ENCODE measurements around the gene ENOX1. TPM values are rescaled to one million over a fixed set of nuclear protein-coding genes. Genes with fewer than 3 reads are reported as not detected.

The ENOX1 gene
- total and polyA plus RNA-seq, 4 donors = 0.33 to 7.7 (median 1.1) TPM

GRCh38 chr13:43797869-43798268 is 11.1 kb upstream of the ENOX1 start:
- no peaks in the 10 kb centered on the region for H3K9me3 ChIP-seq (ENCODE audit: control insufficient read depth in 4 of 4, insufficient read depth in 3 of 4, low read length in 3 of 4)
- no peak overlapping the region for H3K27ac ChIP-seq (ENCODE audit: low read depth in 1 of 2, low read length in 1 of 2)
- no peaks in the 10 kb centered on the region for H3K27me3 ChIP-seq (ENCODE audit: control insufficient read depth in 3 of 3, insufficient read depth in 3 of 3, low read length in 2 of 3)
- DNase-seq (no peak), ATAC-seq (ENCODE audit: insufficient read depth, low FRiP score) (no peak)
- H3K4me1 ChIP-seq (ENCODE audit: control insufficient read depth in 5 of 5, insufficient read depth in 5 of 5, low read length in 5 of 5) = peaks cover 0 to 2% (median 0%) of the 10 kb centered on the region in 5 donors
- TF ChIP-seq CTCF (IDR thresholded peaks at IDR 0.05; ENCODE audit: control extremely low read depth, extremely low read depth) = no peak
- H3K9ac ChIP-seq (ENCODE audit: insufficient read depth in 1 of 2, low read length in 2 of 2) = no peak overlapping the region
- 58 to 83% methylated on average over 3 of the region's 3 CpGs for WGBS, 2 donors
- no peak overlapping the region for H3K4me3 ChIP-seq
- H3K36me3 ChIP-seq (ENCODE audit: control insufficient read depth in 4 of 4, insufficient read depth in 4 of 4, low read length in 4 of 4) = no peaks in the 10 kb centered on the region

- Histone ChIP-seq H3K36me3 (ENCODE audit: control insufficient read depth in 4 of 4, insufficient read depth in 4 of 4, low read length in 4 of 4) (no peaks in the 10 kb centered on the region), H3K9me3 (ENCODE audit: control insufficient read depth in 4 of 4, insufficient read depth in 3 of 4, low read length in 3 of 4) (no peaks in the 10 kb centered on the region), H3K9ac (ENCODE audit: insufficient read depth in 1 of 2, low read length in 2 of 2) (no peak overlapping the region), H3K4me1 (ENCODE audit: control insufficient read depth in 5 of 5, insufficient read depth in 5 of 5, low read length in 5 of 5) (peaks cover 0 to 2% (median 0%) of the 10 kb centered on the region in 5 donors), H3K27ac (ENCODE audit: low read depth in 1 of 2, low read length in 1 of 2) (no peak overlapping the region), H3K4me3 (no peak overlapping the region), H3K27me3 (ENCODE audit: control insufficient read depth in 3 of 3, insufficient read depth in 3 of 3, low read length in 2 of 3) (no peaks in the 10 kb centered on the region)
- DNase-seq (no peak), ATAC-seq (ENCODE audit: insufficient read depth, low FRiP score) (no peak)
- no peak for TF ChIP-seq CTCF (IDR thresholded peaks at IDR 0.05; ENCODE audit: control extremely low read depth, extremely low read depth)
- 93 to 97% methylated on average over 1 of the region's 1 CpG for WGBS, 2 donors
Observed at GRCh38 chr13:43797159-43797558, 10.4 kb upstream of the ENOX1 start.

- Histone ChIP-seq H3K36me3 (ENCODE audit: control insufficient read depth in 4 of 4, insufficient read depth in 4 of 4, low read length in 4 of 4) (no peaks in the 10 kb centered on the region), H3K27ac (ENCODE audit: low read depth in 1 of 2, low read length in 1 of 2) (no peak overlapping the region), H3K4me1 (ENCODE audit: control insufficient read depth in 5 of 5, insufficient read depth in 5 of 5, low read length in 5 of 5) (no peaks in the 10 kb centered on the region), H3K9ac (ENCODE audit: insufficient read depth in 1 of 2, low read length in 2 of 2) (no peak overlapping the region), H3K4me3 (no peak overlapping the region), H3K9me3 (ENCODE audit: control insufficient read depth in 4 of 4, insufficient read depth in 3 of 4, low read length in 3 of 4) (no peaks in the 10 kb centered on the region), H3K27me3 (ENCODE audit: control insufficient read depth in 3 of 3, insufficient read depth in 3 of 3, low read length in 2 of 3) (no peaks in the 10 kb centered on the region)
- ATAC-seq (ENCODE audit: insufficient read depth, low FRiP score) (no peak), DNase-seq (no peak)
- TF ChIP-seq CTCF (IDR thresholded peaks at IDR 0.05; ENCODE audit: control extremely low read depth, extremely low read depth) = no peak
Observed at GRCh38 chr13:43794416-43794815, 7.6 kb upstream of the ENOX1 start.
